ENCODE data around the gene WWOX. TPM values are rescaled to one million over a fixed set of nuclear protein-coding genes. Genes with fewer than 3 reads are reported as not detected.

The WWOX gene
- total and polyA plus RNA-seq, 2 donors (not counting 3 experiments of a cell fraction or from before 2014, with no cell fraction given): 6.2 to 12.5 TPM

DNA sequence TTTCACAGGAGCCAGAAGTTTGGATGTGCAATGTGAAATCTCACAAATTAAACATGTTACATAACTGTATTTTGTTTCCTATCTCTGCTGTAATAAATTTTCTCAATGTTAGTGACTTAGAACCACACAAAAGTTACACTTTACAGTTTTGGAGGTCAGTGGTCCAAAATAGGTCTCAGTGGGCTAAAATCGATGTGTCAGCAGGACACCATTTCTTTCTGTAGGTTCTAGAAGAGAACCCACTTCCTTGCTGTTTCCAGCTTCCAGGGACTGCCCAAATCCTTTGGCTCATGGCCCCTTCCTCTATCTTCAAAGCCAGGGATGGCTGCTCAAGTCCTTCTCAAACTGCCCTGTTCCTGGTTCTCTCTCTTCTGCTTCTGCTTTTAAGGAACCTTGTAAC is 252.7 kb downstream of the WWOX start:
- FAIRE-seq: no peak
- H2AFZ ChIP-seq (ENCODE audit: low read depth, low read length): no peak overlapping the region
- TF ChIP-seq MYC (IDR thresholded peaks at IDR 0.05; ENCODE audit: low read depth, low read length) (no peak), GATA2 (IDR thresholded peaks at IDR 0.05; ENCODE audit: insufficient read depth, insufficient read length, low read depth, low read length) (no peak), JUN (IDR thresholded peaks at IDR 0.05; ENCODE audit: borderline replicate concordance, insufficient read depth, insufficient read length, low read depth) (no peak), POLR2AphosphoS5 (IDR thresholded peaks at IDR 0.05; ENCODE audit: insufficient read depth, low read depth, low read length) (no peak), POLR2A (IDR thresholded peaks at IDR 0.05; ENCODE audit: low read depth, low read length) (no peak), EZH2 (IDR thresholded peaks at IDR 0.05; ENCODE audit: borderline replicate concordance, low read depth, low read length, severe bottlenecking) (no peak), FOS (IDR thresholded peaks at IDR 0.05; ENCODE audit: borderline replicate concordance, insufficient read depth, low read length) (no peak)
- TF ChIP-seq, protein P1, sequence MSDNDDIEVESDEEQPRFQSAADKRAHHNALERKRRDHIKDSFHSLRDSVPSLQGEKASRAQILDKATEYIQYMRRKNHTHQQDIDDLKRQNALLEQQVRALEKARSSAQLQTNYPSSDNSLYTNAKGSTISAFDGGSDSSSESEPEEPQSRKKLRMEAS (IDR thresholded peaks at IDR 0.05; ENCODE audit: insufficient read depth, insufficient read length): no peak
- TF ChIP-seq, protein P2, sequence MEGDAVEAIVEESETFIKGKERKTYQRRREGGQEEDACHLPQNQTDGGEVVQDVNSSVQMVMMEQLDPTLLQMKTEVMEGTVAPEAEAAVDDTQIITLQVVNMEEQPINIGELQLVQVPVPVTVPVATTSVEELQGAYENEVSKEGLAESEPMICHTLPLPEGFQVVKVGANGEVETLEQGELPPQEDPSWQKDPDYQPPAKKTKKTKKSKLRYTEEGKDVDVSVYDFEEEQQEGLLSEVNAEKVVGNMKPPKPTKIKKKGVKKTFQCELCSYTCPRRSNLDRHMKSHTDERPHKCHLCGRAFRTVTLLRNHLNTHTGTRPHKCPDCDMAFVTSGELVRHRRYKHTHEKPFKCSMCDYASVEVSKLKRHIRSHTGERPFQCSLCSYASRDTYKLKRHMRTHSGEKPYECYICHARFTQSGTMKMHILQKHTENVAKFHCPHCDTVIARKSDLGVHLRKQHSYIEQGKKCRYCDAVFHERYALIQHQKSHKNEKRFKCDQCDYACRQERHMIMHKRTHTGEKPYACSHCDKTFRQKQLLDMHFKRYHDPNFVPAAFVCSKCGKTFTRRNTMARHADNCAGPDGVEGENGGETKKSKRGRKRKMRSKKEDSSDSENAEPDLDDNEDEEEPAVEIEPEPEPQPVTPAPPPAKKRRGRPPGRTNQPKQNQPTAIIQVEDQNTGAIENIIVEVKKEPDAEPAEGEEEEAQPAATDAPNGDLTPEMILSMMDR (IDR thresholded peaks at IDR 0.05; ENCODE audit: extremely low read depth in 1 of 2, insufficient read depth in 1 of 2, low read depth in 1 of 2, low read length in 2 of 2): no peak
- H3K4me1 ChIP-seq (ENCODE audit: control insufficient read depth, extremely low read depth, insufficient read depth, low read length): no peaks in the 10 kb centered on the region
- no peaks in the 10 kb centered on the region for H3K27me3 ChIP-seq (ENCODE audit: control insufficient read depth in 2 of 2, insufficient read depth in 2 of 2, low read length in 2 of 2)
- dilution Hi-C loops (cut with MboI; ENCODE audit: extremely low pct_ligation_motif_present, low sequenced_read_pairs): no loop called here
- H3K27ac ChIP-seq (ENCODE audit: insufficient read depth, low read depth, low read length): no peak overlapping the region
- H3K36me3 ChIP-seq (ENCODE audit: control insufficient read depth in 2 of 2, extremely low read depth in 1 of 2, insufficient read depth in 2 of 2, low read length in 2 of 2): no peaks in the 10 kb centered on the region
- no peaks in the 10 kb centered on the region for H3K9me1 ChIP-seq (replicated peaks; ENCODE audit: control insufficient read depth, extremely low read depth, insufficient read depth, low read length)
- no TSS peak for BruUV-seq (replicated peaks)
- ChIA-PET CTCF (no interaction called here), POLR2A (no interaction called here)
- no peak overlapping the region for H3K4me2 ChIP-seq (ENCODE audit: insufficient read depth, low read length)
- no peak overlapping the region for H3K9ac ChIP-seq (replicated peaks; ENCODE audit: extremely low read depth, insufficient read depth, low read length)
- intact Hi-C loops (cut with micrococcal nuclease): no loop called here
- H3K79me2 ChIP-seq (ENCODE audit: control insufficient read depth, insufficient read depth, low read length): no peaks in the 10 kb centered on the region
- no peaks in the 10 kb centered on the region for H4K20me1 ChIP-seq (replicated peaks; ENCODE audit: control insufficient read depth, extremely low read depth, insufficient read depth, low read length)
- no peak overlapping the region for H3K4me3 ChIP-seq (replicated peaks in 1 of 3; ENCODE audit: insufficient read depth in 1 of 3, low read depth in 1 of 3, low read length in 3 of 3)
- no peak for DNase-seq (ENCODE audit: low read depth, low spot score)
- H3K9me3 ChIP-seq (replicated peaks; ENCODE audit: control insufficient read depth, insufficient read depth, low read length): no peaks in the 10 kb centered on the region
